ENCODE data around the gene ACTR2. TPM values are rescaled to one million over a fixed set of nuclear protein-coding genes. Genes with fewer than 3 reads are reported as not detected.

The ACTR2 gene
- polyA plus RNA-seq, 3 donors, result 34.5 to 83.6 (median 74.5) TPM

Other genes starting within 250 kb of the ACTR2 start
- gene SLC1A4, start 238.4 kb upstream of the ACTR2 start, polyA plus RNA-seq, result 10 to 100 TPM in 1 of 3 donors, 1 to 10 TPM in 2; 3.1 to 30.9 (median 3.3) TPM
- 10 to 100 TPM in 2 of 3 donors, 1 to 10 TPM in 1; 5.0 to 17.2 (median 10.4) TPM for gene CEP68, start 171.4 kb upstream of the ACTR2 start, polyA plus RNA-seq
- 100 to 1,000 TPM in 2 of 3 donors, 10 to 100 TPM in 1; 59.8 to 128 (median 123) TPM for gene RAB1A, start 97.7 kb upstream of the ACTR2 start, polyA plus RNA-seq
- gene SPRED2, start 204.8 kb downstream of the ACTR2 start, polyA plus RNA-seq, result 10 to 100 TPM in 2 of 3 donors, 1 to 10 TPM in 1; 8.0 to 21.1 (median 20.8) TPM